ENCODE results near the gene CNTN6.

The CNTN6 gene

GRCh38 chr3:1423566-1424089 lies 330.8 kb downstream of the CNTN6 start:
- no peak for DNase-seq

GRCh38 chr3:1439395-1439794 lies 346.6 kb downstream of the CNTN6 start:
- DNase-seq: no peak

- DNase-seq: no peak
Measured at GRCh38 chr3:1442271-1442670, 349.4 kb downstream of the CNTN6 start.

- no peak for DNase-seq
Measured at GRCh38 chr3:1444195-1444594, 351.4 kb downstream of the CNTN6 start.

- DNase-seq: no peak
Measured at GRCh38 chr3:1446531-1446930, 353.7 kb downstream of the CNTN6 start.

- no peak for DNase-seq
Measured at GRCh38 chr3:1447452-1447851, 354.6 kb downstream of the CNTN6 start.

GRCh38 chr3:1448443-1448842 lies 355.6 kb downstream of the CNTN6 start:
- DNase-seq: no peak

Measured in right kidney (tissue), 1 donor.